Memory B cell (primary cell): Measurements from ENCODE around the gene NOBOX.
"Not testable (repeated sequence)": the region's sequence is repeated elsewhere in the genome, so short reads cannot be mapped to it uniquely, and the experiment has no call there.

Experiments
- ATAC-seq: fragments of 150-1000 bp; cut with Tn5 transposase; 2 replicates; pipeline ENCODE4 v1.10.0; 2021; ENCODE audit warnings: low read depth, mild to moderate bottlenecking, moderate library complexity
- DNase-seq, 2 donors: peaks; one replicate each; pipeline ENCODE4 v3.0.0; 2022; ENCODE audit warnings: low spot score in 2 of 2
- H3K27ac Mint-ChIP-seq: one replicate; pipeline ENCODE4 v1.8.0; 2022; ENCODE audit warnings: mild to moderate bottlenecking, moderate library complexity, mixed read lengths
- H3K27me3 Mint-ChIP-seq: one replicate; pipeline ENCODE4 v1.8.0; 2022; ENCODE audit warnings: mixed read lengths
- H3K36me3 Mint-ChIP-seq: one replicate; pipeline ENCODE4 v1.8.0; 2022; ENCODE audit warnings: mild to moderate bottlenecking, mixed read lengths
- H3K4me1 Mint-ChIP-seq: one replicate; pipeline ENCODE4 v1.8.0; 2022; ENCODE audit warnings: mixed read lengths
- H3K4me3 Mint-ChIP-seq: one replicate; pipeline ENCODE4 v1.8.0; 2022; ENCODE audit warnings: mild to moderate bottlenecking, moderate library complexity, mixed read lengths
- H3K9me3 Mint-ChIP-seq: one replicate; pipeline ENCODE4 v1.8.0; 2022; ENCODE audit warnings: mixed read lengths

The NOBOX gene

DNA sequence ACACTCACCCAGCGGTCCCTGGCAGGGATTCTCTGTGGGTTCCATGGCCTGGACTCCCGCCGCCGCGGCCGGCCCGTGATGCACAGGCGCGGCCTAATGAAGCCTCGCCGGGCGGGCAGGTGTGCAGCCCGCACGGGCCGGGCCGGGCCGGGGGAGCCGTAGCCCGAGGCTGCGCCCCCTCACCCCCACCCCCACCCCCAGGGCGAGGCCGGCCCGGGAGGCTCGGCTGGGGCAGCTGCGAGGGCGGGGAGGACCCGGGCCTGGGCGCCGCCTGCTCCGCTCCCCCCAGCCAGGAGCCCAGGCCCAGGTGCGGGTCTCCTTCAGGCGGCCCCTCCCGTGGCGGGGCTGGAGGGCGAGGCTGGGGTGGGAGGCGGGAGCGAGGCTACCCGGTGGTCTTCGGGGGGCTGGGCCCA lies at the start of gene NOBOX:
TSS of gene NOBOX (minus strand) at position 45 of the 413 bp plus-strand sequence.
- ATAC-seq (no peak), DNase-seq (no peak)
- Mint-ChIP-seq H3K36me3 (no peaks in the 10 kb centered on the region), H3K9me3 (no peaks in the 10 kb centered on the region), H3K4me1 (no peaks in the 10 kb centered on the region), H3K27ac (no peak within 1 kb of the TSS), H3K4me3 (no peak within 1 kb of the TSS), H3K27me3 (peaks cover 19% of the 10 kb centered on the region)

DNA sequence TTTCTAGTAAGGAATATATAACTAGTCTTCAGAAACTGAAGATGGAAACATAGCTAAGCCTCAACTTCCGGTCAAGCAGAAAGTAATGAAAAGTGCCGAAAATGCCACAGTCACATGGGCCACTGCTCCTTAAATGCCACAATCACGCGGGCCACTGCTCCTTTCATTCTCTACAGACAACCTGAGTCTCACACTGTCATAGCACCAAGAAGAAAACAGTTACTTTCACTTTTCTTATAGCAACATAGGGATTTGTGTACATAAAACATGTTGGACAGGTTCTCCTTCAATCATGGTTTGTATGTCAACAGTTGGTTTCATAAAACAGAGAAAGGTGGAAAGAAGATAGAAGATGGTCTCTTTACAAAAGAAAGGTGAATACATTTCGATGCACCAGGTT lies 48.6 kb upstream of the NOBOX start:
- Mint-ChIP-seq H3K36me3 (peaks cover 27% of the 10 kb centered on the region), H3K9me3 (no peaks in the 10 kb centered on the region), H3K4me1 (no peaks in the 10 kb centered on the region), H3K4me3 (no peak overlapping the region), H3K27me3 (no peaks in the 10 kb centered on the region), H3K27ac (no peak overlapping the region)
- DNase-seq (no peak), ATAC-seq (no peak)

DNA sequence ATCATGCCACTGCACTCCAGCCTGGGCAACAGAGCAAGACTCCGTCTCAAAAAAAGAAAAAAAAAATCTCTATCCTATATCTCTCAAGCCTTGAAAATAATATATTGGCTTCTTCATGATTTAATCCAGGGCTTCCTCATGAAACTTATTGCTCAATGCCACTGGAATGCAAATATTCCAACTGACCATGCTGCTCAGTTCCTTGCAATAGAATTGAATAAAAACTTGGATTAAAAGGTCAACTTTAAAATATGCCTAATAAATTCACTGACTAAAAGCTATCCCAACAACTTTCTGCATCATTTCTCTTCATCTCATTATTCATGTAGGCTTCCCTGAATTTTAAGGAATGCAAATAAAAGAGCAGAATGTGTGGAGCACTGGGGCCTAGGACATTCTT lies 42.1 kb upstream of the NOBOX start:
- ATAC-seq (no peak), DNase-seq (no peak)
- no peaks in the 10 kb centered on the region for H3K4me1 Mint-ChIP-seq
- H3K36me3 Mint-ChIP-seq: peaks cover 2% of the 10 kb centered on the region
- H3K27me3 Mint-ChIP-seq: no peaks in the 10 kb centered on the region
- no peak overlapping the region for H3K4me3 Mint-ChIP-seq
- H3K27ac Mint-ChIP-seq: no peak overlapping the region
- no peaks in the 10 kb centered on the region for H3K9me3 Mint-ChIP-seq

DNA sequence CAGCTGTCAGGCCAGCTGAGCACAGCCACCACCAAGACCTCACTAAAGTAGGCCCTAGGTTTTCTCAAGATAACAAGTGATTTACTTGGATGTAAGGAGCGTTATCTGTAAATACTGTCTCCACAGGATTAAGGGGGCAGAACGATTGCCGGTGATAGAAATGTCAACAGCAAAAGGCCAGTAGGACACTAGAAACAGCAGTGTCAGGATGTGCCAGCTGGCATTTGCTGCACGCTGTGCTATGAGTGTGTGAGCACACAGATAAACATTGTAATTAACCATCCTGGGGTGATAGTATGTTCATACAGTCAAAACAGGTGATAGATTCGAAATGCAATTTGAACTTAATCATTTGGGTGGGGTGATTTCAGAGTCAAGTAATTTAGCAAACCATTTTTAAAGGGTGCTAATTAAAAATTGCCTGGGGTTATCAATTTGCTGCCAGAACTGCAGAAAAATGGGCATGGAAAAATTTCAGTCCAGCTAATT lies 36.3 kb upstream of the NOBOX start:
- H3K4me3 Mint-ChIP-seq: no peak overlapping the region
- no peaks in the 10 kb centered on the region for H3K36me3 Mint-ChIP-seq
- DNase-seq: no peak
- no peak overlapping the region for H3K27ac Mint-ChIP-seq
- H3K9me3 Mint-ChIP-seq: no peaks in the 10 kb centered on the region
- peaks cover 3% of the 10 kb centered on the region for H3K27me3 Mint-ChIP-seq
- H3K4me1 Mint-ChIP-seq: no peaks in the 10 kb centered on the region
- ATAC-seq: no peak

DNA sequence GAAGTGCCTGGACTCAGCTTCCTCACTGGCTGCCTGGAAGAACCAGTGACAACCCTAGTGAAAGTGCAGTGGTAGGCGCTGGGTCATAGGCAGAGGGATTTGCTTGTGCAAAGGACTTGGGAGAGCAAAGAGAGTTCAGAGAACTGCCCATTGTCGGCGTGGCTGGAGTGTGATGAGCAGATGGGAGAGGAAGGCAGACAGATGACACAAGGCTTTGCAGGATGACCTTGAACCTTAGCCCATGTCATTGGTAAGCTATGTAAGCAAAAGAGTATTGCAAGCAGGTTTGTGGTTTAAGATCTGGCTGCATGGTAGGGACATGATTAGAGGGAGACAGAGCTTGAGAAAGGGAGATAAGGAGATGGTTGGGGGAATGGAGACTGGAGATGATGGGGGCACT lies 35.3 kb upstream of the NOBOX start:
- no peak overlapping the region for H3K27ac Mint-ChIP-seq

DNA sequence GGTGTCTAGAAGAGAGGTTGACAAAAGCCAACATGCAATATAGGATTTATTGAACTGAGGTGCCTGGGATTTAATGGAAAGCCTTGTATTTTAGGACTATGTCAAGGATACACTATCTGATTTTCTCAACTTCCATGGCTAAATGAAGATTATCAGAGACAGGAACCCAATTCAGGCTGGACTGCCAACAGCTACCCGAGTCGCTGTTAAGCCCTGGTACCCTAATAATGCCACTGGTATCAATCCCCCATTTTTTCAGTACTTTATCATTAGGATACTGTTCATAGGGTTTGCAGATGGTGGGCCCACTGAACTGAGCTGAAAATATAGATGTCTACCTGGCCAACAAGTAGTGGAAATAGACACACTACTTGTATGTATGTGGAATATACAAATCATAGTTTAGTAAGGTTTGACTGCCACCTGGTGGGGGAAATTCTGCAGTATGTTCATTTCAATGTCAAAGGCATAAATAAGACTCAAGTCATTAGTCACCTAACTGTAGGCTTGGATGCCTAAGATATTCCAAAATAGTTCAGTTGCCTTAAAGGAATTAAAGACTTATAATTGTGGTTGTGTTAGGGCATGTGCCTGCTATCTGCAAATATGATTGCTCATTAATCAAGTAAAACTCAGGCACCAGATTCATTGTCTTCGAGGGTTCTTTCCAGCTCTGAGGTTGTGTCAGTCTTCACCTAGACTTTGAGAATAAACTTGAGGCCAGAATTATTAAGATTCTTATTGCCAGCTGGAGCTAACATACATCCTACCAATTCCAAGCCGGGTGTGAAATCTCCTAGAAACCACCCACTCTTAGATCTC lies 34.1 kb upstream of the NOBOX start:
- no peaks in the 10 kb centered on the region for H3K4me1 Mint-ChIP-seq
- no peak overlapping the region for H3K4me3 Mint-ChIP-seq
- peak; percentile 41 for ATAC-seq
- H3K9me3 Mint-ChIP-seq: no peaks in the 10 kb centered on the region
- peak; percentile 34 to 44 for DNase-seq
- no peaks in the 10 kb centered on the region for H3K36me3 Mint-ChIP-seq
- peaks cover 5% of the 10 kb centered on the region for H3K27me3 Mint-ChIP-seq
- H3K27ac Mint-ChIP-seq: no peak overlapping the region

More for the DNA sequence above, 35.3 kb upstream of the NOBOX start:
- peaks cover 5% of the 10 kb centered on the region for H3K27me3 Mint-ChIP-seq
- H3K36me3 Mint-ChIP-seq: no peaks in the 10 kb centered on the region
- H3K4me3 Mint-ChIP-seq: no peak overlapping the region
- H3K9me3 Mint-ChIP-seq: no peaks in the 10 kb centered on the region
- no peaks in the 10 kb centered on the region for H3K4me1 Mint-ChIP-seq
- no peak for DNase-seq
- ATAC-seq: no peak

DNA sequence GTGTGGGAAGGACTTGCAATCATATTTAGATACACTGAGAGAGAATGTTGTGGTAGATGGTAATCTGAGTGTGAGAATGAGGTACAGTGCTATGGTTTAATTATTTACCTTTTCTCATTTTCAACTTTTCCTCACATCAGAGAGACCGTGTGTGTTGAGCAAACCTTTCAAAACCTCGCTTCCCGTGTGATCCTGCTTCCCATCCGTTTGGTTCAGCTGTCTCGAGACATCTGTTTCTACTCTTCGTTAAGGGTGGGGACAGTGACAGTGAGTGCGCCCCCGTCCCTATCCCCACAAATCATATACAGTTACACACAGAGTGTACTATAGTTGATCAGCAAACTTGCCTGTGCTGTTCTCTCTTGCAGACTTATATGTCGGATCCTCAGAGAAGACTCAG lies 33.0 kb upstream of the NOBOX start:
- H3K4me3 Mint-ChIP-seq: no peak overlapping the region
- no peaks in the 10 kb centered on the region for H3K36me3 Mint-ChIP-seq
- H3K27ac Mint-ChIP-seq: no peak overlapping the region
- H3K4me1 Mint-ChIP-seq: no peaks in the 10 kb centered on the region
- DNase-seq (no peak), ATAC-seq (no peak)
- peaks cover 5% of the 10 kb centered on the region for H3K27me3 Mint-ChIP-seq
- no peaks in the 10 kb centered on the region for H3K9me3 Mint-ChIP-seq

DNA sequence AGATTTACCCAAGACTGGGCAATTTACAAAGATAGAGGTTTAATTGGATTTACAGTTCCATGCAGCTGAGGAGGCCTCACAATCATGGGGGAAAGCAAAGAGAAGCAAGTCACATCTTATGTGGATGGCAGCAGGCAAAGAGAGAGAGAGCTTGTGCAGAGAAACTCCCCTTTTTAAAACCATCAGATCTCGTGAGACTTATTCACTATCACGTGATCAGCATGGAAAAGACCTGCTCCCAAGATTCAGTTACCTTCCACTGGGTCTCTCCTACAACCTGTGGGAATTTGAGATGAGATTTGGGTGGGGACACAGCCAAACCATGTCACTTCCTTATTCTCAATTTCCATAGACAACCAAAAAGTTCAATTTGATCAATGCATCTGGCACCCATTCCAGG lies 24.9 kb upstream of the NOBOX start:
- DNase-seq (no peak), ATAC-seq (no peak)
- peaks cover 2% of the 10 kb centered on the region for H3K27me3 Mint-ChIP-seq
- H3K4me3 Mint-ChIP-seq: no peak overlapping the region
- H3K27ac Mint-ChIP-seq: no peak overlapping the region
- H3K9me3 Mint-ChIP-seq: peaks cover 14% of the 10 kb centered on the region
- H3K4me1 Mint-ChIP-seq: no peaks in the 10 kb centered on the region
- H3K36me3 Mint-ChIP-seq: peaks cover 8% of the 10 kb centered on the region

DNA sequence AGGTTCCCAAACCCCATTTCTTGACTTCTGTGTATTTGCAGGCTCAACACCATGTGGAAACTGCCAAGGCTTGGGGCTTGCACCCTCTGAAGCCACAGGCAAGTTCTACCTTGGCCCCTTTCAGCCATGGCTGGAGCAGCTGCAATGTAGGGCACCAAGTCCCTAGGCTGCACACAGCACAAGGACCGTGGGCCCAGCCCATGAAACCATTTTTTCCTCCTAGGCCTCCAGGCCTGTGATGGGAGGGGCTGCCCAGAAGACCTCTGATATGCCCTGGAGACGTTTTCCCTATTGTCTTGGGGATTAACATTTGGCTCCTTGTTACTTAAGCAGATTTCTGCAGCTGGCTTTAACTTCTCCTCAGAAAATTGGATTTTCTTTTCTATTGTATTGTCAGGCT lies 24.0 kb upstream of the NOBOX start:
- not testable (repeated sequence) for H3K36me3 Mint-ChIP-seq

DNA sequence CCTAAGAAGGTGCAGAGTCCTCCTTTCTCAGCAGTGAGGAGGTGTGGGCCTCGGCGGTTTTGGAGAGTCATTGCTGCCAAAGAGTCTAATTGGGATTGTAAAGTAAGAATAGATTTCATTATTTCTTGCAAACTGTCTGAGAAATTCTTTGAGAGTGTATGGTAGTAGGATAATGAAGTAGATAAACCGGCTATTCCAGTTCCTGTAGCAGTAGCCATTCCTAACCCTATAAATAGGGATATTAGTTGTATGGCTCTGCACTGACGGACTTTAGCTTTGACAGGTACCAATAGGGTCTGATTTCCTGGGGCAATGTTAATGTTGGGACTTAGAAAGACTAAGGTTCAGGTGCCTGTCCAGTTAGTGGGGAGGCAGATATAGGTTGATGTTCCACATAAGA lies 15.4 kb upstream of the NOBOX start:
- not testable (repeated sequence) for H3K27me3 Mint-ChIP-seq, H3K27ac Mint-ChIP-seq, H3K9me3 Mint-ChIP-seq, H3K4me3 Mint-ChIP-seq, H3K4me1 Mint-ChIP-seq, ATAC-seq, H3K36me3 Mint-ChIP-seq, DNase-seq

More for the DNA sequence above, 24.0 kb upstream of the NOBOX start:
- H3K4me3 Mint-ChIP-seq, H3K27ac Mint-ChIP-seq, DNase-seq, ATAC-seq, H3K27me3 Mint-ChIP-seq, H3K4me1 Mint-ChIP-seq: not testable (repeated sequence)
- H3K9me3 Mint-ChIP-seq: peaks cover 14% of the 10 kb centered on the region

DNA sequence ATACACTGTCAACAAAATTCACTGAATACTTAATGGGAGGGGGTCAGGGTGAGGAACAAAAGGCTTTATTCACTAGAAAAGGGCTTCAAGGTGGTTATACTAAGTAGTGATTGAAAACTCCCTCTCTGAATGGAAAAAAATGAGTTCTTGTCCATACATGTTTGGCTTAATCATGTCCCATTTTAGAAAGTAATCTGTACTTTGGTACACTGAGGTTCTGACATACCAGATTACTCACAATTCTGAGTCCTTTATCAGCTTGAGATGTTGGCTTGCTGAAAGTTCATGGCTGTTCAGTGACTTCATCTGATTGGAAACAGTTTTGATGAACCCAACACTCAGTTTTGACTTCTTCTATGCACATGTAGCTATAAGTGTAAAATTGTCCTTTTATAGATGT lies 12.8 kb upstream of the NOBOX start:
- Mint-ChIP-seq H3K9me3 (peaks cover 2% of the 10 kb centered on the region), H3K27me3 (peaks cover 6% of the 10 kb centered on the region), H3K36me3 (no peaks in the 10 kb centered on the region), H3K27ac (no peak overlapping the region), H3K4me1 (no peaks in the 10 kb centered on the region), H3K4me3 (no peak overlapping the region)
- DNase-seq (no peak), ATAC-seq (no peak)

DNA sequence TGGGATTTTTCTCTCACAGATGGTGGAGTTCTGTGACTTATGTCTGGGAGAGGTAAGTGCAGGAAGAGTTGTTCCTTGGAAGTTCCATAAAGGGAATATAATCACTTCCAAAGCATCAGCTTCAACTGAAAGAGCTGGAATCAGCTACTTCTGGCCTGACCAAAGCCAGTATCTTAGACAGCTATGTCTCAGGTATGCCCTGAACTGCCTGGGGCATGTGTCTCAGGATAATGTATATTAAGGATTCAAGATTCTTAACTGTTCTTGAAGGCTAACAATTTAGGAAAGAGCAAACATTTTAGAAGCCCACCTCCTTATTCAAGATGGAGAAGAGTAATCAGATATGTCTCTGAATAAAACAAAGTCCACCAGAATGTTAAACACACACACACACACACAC lies 12.4 kb upstream of the NOBOX start:
- H3K9me3 Mint-ChIP-seq: peaks cover 2% of the 10 kb centered on the region
- H3K4me1 Mint-ChIP-seq: no peaks in the 10 kb centered on the region
- DNase-seq: no peak
- H3K27me3 Mint-ChIP-seq: peaks cover 6% of the 10 kb centered on the region
- ATAC-seq: no peak
- no peaks in the 10 kb centered on the region for H3K36me3 Mint-ChIP-seq
- H3K27ac Mint-ChIP-seq: no peak overlapping the region
- H3K4me3 Mint-ChIP-seq: no peak overlapping the region

DNA sequence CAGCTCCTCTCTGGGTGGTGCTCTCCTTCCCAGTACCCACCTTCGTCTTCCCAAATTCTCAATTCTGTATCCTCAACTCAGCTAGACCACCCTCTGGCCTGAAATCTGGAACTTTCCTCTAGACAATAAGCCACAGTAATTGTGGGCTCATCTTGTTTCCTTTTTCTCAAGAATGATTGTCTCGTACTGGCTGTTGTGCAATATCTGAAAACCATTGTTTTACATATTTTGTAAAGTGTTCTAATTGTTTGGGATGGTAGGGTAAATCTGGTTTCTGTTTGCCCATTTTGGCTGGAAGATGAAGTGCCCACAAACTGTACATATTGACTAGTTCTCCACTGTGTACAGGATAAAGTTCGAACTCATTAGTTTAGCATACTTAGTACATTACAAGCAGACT lies 11.3 kb upstream of the NOBOX start:
- Mint-ChIP-seq H3K36me3 (no peaks in the 10 kb centered on the region), H3K27ac (no peak overlapping the region), H3K4me3 (no peak overlapping the region), H3K4me1 (no peaks in the 10 kb centered on the region), H3K27me3 (peaks cover 6% of the 10 kb centered on the region), H3K9me3 (peaks cover 2% of the 10 kb centered on the region)
- DNase-seq (no peak), ATAC-seq (no peak)

DNA sequence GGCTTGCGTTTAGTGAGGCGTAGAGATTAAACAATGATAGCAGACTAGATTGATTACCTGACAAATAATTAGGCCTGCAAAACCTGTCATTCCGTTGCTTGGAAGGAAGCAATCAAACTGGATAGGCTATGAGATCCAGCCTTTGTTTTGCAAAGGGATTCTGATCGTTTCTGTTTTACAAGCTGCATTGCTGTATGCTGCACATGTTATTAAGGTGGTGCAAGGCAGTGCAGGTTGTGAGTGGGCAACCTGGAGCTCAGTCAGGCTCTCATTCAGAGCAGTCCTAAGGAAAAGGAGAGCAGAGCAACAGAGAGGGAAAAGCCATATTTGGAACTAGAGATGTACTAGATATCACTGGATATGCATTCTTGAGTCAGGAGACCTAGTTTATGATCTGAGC lies 6.9 kb upstream of the NOBOX start:
- peaks cover 13% of the 10 kb centered on the region for H3K27me3 Mint-ChIP-seq
- DNase-seq (no peak), ATAC-seq (no peak)
- no peaks in the 10 kb centered on the region for H3K4me1 Mint-ChIP-seq
- no peaks in the 10 kb centered on the region for H3K36me3 Mint-ChIP-seq
- H3K4me3 Mint-ChIP-seq: no peak overlapping the region
- no peaks in the 10 kb centered on the region for H3K9me3 Mint-ChIP-seq
- no peak overlapping the region for H3K27ac Mint-ChIP-seq

DNA sequence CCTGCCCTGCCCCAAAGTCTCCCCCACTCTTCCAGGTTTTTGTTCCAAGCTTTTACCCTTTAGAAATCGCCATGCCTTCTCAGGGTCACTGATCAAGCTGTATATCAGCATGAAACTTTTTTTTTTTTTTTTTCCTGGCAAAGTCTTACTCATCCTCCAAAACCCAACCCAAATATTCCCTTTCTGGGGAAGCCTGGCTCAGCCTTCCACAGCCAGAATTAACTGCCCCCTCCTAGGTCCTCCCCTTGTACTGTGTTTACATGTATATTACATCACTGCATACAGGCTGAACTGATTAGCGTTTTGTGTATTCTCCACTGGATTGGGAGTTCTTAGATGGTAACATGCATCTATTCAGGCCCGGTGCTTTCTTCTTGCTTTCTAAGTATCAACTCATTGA lies 4.6 kb upstream of the NOBOX start:
- ATAC-seq (no peak), DNase-seq (no peak)
- H3K27ac Mint-ChIP-seq: no peak overlapping the region
- H3K36me3 Mint-ChIP-seq: no peaks in the 10 kb centered on the region
- H3K27me3 Mint-ChIP-seq: peaks cover 12% of the 10 kb centered on the region
- H3K4me1 Mint-ChIP-seq: no peaks in the 10 kb centered on the region
- H3K9me3 Mint-ChIP-seq: no peaks in the 10 kb centered on the region
- no peak overlapping the region for H3K4me3 Mint-ChIP-seq
